OCI-LY1 (cell line): Measurements from ENCODE around the gene PCDHB2.
"Not testable (repeated sequence)": the region's sequence is repeated elsewhere in the genome, so short reads cannot be mapped to it uniquely, and the experiment has no call there.

Experiments
- H2AFZ ChIP-seq: fragments of 200-600 bp; sonication (generic), shearing (Covaris generic); 2 replicates; pipeline ENCODE4 v1.6.0; 2014; ENCODE audit warnings: antibody characterized with exemption, mild to moderate bottlenecking, low read length
- H3F3A ChIP-seq: fragments of 200-600 bp; sonication (generic), shearing (Covaris generic); 2 replicates; pipeline ENCODE4 v1.6.0; 2014; ENCODE audit warnings: mild to moderate bottlenecking, antibody characterized with exemption, low read length, moderate library complexity; ENCODE audit not compliant: insufficient read depth
- H3K27ac ChIP-seq: fragments of 200-600 bp; sonication (generic); 2 replicates; pipeline ENCODE4 v1.5.1; 2014; ENCODE audit warnings: low read length, mixed run types, mild to moderate bottlenecking, low read depth; ENCODE audit not compliant: poor library complexity, severe bottlenecking
- H3K27me3 ChIP-seq: fragments of 200-600 bp; sonication (generic); 2 replicates; pipeline ENCODE4 v1.6.0; 2014; ENCODE audit warnings: antibody characterized with exemption, mild to moderate bottlenecking, low read length, moderate library complexity; ENCODE audit not compliant: insufficient read depth
- H3K36me3 ChIP-seq: fragments of 200-600 bp; sonication (generic); 2 replicates; pipeline ENCODE4 v1.6.1; 2014; ENCODE audit warnings: mild to moderate bottlenecking, antibody characterized with exemption, low read length, moderate library complexity, mixed read lengths; ENCODE audit not compliant: insufficient read depth
- H3K4me1 ChIP-seq: fragments of 200-600 bp; sonication (generic); 2 replicates; pipeline ENCODE4 v1.5.1; 2014; ENCODE audit warnings: mild to moderate bottlenecking, low read length, moderate library complexity; ENCODE audit not compliant: insufficient read depth, severe bottlenecking
- H3K4me2 ChIP-seq: fragments of 200-600 bp; sonication (generic), shearing (Covaris generic); 2 replicates; pipeline ENCODE4 v1.6.1; 2014; ENCODE audit warnings: low read length
- H3K4me3 ChIP-seq: fragments of 200-600 bp; sonication (generic); 2 replicates; pipeline ENCODE4 v1.5.1; 2014; ENCODE audit warnings: low read length, low read depth, mild to moderate bottlenecking, mixed read lengths; ENCODE audit not compliant: poor library complexity, severe bottlenecking
- H3K79me2 ChIP-seq: fragments of 200-600 bp; shearing (Covaris generic); 2 replicates; pipeline ENCODE4 v1.6.1; 2016; ENCODE audit warnings: mixed run types, low read length, mixed read lengths; ENCODE audit not compliant: insufficient read depth
- H3K9ac ChIP-seq: fragments of 200-600 bp; sonication (generic), shearing (Covaris generic); 2 replicates; pipeline ENCODE4 v1.6.1; 2014; ENCODE audit warnings: mild to moderate bottlenecking, low read length, mixed read lengths
- H3K9me2 ChIP-seq: fragments of 200-600 bp; sonication (generic), shearing (Covaris generic); 2 replicates; pipeline ENCODE4 v1.6.1; 2014; ENCODE audit warnings: low read depth, mild to moderate bottlenecking, low read length, mixed read lengths
- H3K9me3 ChIP-seq: fragments of 200-600 bp; shearing (Covaris generic); 2 replicates; pipeline ENCODE4 v1.6.1; 2014; ENCODE audit warnings: low read length, mixed read lengths
- H4K20me1 ChIP-seq: fragments of 200-600 bp; sonication (generic), shearing (Covaris generic); 2 replicates; pipeline ENCODE4 v1.6.0; 2016; ENCODE audit warnings: mild to moderate bottlenecking, low read length; ENCODE audit not compliant: insufficient read depth
- CTCF ChIP-seq: fragments of 200-600 bp; sonication (generic), shearing (Covaris generic); IDR thresholded peaks from 2 replicates; pipeline ENCODE4 v1.5.1; 2017; ENCODE audit warnings: mild to moderate bottlenecking, antibody characterized with exemption, low read length, moderate library complexity, mixed read lengths
- EZH2 ChIP-seq: fragments of 200-600 bp; sonication (generic), shearing (Covaris generic); IDR thresholded peaks from 2 replicates; pipeline ENCODE4 v1.8.0; 2017; ENCODE audit warnings: borderline replicate concordance, mixed run types, mild to moderate bottlenecking, antibody characterized with exemption, low read length, moderate library complexity, mixed read lengths

The PCDHB2 gene

GRCh38 chr5:141119250-141119649 is 24.8 kb downstream of the PCDHB2 start:
- H3F3A ChIP-seq = no peaks in the 10 kb centered on the region
- H3K4me3 ChIP-seq = no peak overlapping the region
- H3K9me3 ChIP-seq = 0 out of 2 replicates have a peak, but pooled peaks cover 3% of the 10 kb centered on the region
- no peaks in the 10 kb centered on the region for H4K20me1 ChIP-seq
- no peaks in the 10 kb centered on the region for H3K36me3 ChIP-seq
- H3K27me3 ChIP-seq = no peaks in the 10 kb centered on the region
- H3K4me2 ChIP-seq = no peak overlapping the region
- no peak for TF ChIP-seq CTCF
- TF ChIP-seq EZH2 = no peak
- H3K9me2 ChIP-seq = no peaks in the 10 kb centered on the region
- no peak overlapping the region for H3K9ac ChIP-seq
- no peak overlapping the region for H3K27ac ChIP-seq
- H2AFZ ChIP-seq = no peak overlapping the region
- no peaks in the 10 kb centered on the region for H3K4me1 ChIP-seq
- H3K79me2 ChIP-seq = no peaks in the 10 kb centered on the region

- no peaks in the 10 kb centered on the region for H3K79me2 ChIP-seq
- H3K4me3 ChIP-seq = no peak within 1 kb of the TSS
- H3K9me2 ChIP-seq = no peaks in the 10 kb centered on the region
- no peaks in the 10 kb centered on the region for H3K36me3 ChIP-seq
- H3K4me1 ChIP-seq = no peaks in the 10 kb centered on the region
- TF ChIP-seq EZH2 (no peak), CTCF (no peak)
- 0 out of 2 replicates have a peak, but pooled peaks cover 2% of the 10 kb centered on the region for H3K9me3 ChIP-seq
- no peak within 1 kb of the TSS for H3K4me2 ChIP-seq
- H3K9ac ChIP-seq = no peak within 1 kb of the TSS
- no peak within 1 kb of the TSS for H2AFZ ChIP-seq
- H3K27ac ChIP-seq = no peak within 1 kb of the TSS
- H3K27me3 ChIP-seq = no peaks in the 10 kb centered on the region
- no peaks in the 10 kb centered on the region for H4K20me1 ChIP-seq
- no peaks in the 10 kb centered on the region for H3F3A ChIP-seq
Measured at GRCh38 chr5:141121563-141121962, 27.1 kb downstream of the PCDHB2 start, which contains the start of gene PCDHB4. Gene PCDHB4, plus strand, starts transcription at chr5:141121818. Its CDS starts 181 bp downstream, at chr5:141121999.

GRCh38 chr5:141121985-141122384 is 27.6 kb downstream of the PCDHB2 start:
- Histone ChIP-seq H4K20me1 (no peaks in the 10 kb centered on the region), H3K27ac (no peak overlapping the region), H3K79me2 (no peaks in the 10 kb centered on the region), H3K9me3 (no peaks in the 10 kb centered on the region), H3K9me2 (no peaks in the 10 kb centered on the region), H3K36me3 (no peaks in the 10 kb centered on the region), H2AFZ (no peak overlapping the region), H3K4me2 (no peak overlapping the region), H3K4me3 (no peak overlapping the region), H3K9ac (no peak overlapping the region), H3K4me1 (no peaks in the 10 kb centered on the region), H3F3A (no peaks in the 10 kb centered on the region), H3K27me3 (no peaks in the 10 kb centered on the region)
- no peak for TF ChIP-seq EZH2
- no peak for TF ChIP-seq CTCF

GRCh38 chr5:141123396-141124135 is 29.2 kb downstream of the PCDHB2 start:
- H3K4me2 ChIP-seq, H3K4me3 ChIP-seq, H3K27me3 ChIP-seq: not testable (repeated sequence)

More at GRCh38 chr5:141123396-141124135, 29.2 kb downstream of the PCDHB2 start:
- not testable (repeated sequence) for H3K36me3 ChIP-seq, H2AFZ ChIP-seq, H3K4me1 ChIP-seq, H3K9me2 ChIP-seq, H4K20me1 ChIP-seq, H3K9me3 ChIP-seq, H3F3A ChIP-seq, H3K27ac ChIP-seq, H3K9ac ChIP-seq, H3K79me2 ChIP-seq
